HK-2 (cell line): ENCODE measurements around the gene CEL.
"Not testable (repeated sequence)": the region's sequence is repeated elsewhere in the genome, so short reads cannot be mapped to it uniquely, and the experiment has no call there.

Experiments
- DNase-seq: peaks from one replicate; pipeline ENCODE4 v3.0.0-alpha.2; 2018; ENCODE audit not compliant: unreplicated experiment

CEL gene

DNA sequence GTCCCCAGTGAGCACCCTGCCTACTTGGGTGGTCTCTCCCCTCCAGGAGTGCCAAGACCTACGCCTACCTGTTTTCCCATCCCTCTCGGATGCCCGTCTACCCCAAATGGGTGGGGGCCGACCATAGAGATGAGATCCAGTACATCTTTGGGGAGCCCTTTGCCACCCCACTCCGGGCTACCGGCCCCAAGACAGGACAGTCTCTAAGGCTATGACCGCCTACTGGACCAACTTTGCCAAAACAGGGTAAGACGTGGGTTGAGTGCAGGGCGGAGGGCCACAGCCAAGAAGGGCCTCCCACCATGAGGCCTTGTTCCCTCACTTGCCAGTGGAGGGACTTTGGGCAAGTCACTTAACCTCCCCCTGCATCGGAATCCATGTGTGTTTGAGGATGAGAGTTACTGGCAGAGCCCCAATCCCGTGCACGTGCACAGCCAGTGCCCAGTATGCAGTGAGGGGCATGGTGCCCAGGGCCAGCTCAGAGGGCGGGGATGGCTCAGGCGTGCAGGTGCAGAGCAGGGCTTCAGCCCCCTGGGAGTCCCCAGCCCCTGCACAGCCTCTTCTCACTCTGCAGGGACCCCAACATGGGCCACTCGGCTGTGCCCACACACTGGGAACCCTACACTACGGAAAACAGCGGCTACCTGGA, 24.6 kb downstream of the CEL start:
- DNase-seq = not testable (repeated sequence)

- DNase-seq = no peak
Observed at GRCh38 chr9:133086894-133087293, 25.1 kb downstream of the CEL start.

DNA sequence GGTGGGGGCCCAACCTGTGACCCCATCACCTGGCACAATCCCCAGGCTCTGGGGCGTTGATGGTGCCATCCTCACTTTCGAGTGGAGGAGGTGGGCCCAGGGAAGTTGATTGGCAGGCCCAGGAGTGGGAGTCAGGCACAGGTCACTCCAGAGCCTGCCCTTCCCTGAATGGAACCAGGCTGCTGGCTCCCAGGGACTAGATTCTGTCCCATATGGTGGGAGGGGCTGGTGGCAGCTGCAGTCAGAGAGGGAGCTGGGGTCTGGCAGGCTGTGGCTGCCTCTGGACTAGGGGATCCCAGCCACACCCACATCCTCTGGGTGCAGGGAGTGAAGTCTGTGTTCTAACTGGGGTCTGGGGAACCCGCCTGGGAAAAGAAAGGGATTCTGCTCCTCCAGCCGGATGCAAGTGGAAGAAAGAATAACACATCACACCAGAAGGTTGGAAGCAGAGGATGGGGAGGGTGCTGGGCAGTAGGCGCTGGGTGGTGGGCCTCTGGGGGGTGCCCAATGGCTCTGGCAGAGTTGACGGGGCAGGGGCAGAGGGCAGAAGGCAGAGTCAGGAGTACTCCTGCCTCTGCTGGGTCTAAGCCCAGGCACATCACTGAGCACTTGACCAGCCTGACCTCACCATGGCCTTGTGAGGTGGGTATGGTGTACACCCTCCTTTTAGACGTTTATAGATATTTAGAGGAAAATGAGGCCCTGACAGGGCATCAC, 25.8 kb downstream of the CEL start:
- DNase-seq = no peak

- DNase-seq = no peak
Observed at GRCh38 chr9:133088146-133088750, 26.5 kb downstream of the CEL start.

- no peak for DNase-seq
Observed at GRCh38 chr9:133088756-133089155, 27.0 kb downstream of the CEL start.

DNA sequence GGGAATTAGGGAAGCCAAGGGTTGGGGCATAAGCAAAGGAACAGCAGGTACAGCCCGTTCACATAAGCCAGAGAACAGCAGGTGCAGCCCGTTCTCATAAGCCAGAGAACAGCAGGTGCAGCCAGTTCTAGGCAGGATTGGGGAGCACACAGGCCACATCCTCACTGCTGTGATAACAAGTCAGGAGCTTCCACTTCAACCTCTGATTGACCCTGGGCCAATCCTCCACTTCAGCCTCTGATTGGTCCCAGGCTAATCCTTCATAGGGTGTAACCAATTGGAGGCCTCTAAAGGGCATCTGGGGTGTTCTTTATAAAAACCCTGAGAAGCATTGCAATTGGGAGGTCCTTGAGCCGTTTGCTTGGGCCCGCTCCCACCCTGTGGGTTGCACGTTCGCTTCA, 27.5 kb downstream of the CEL start:
- DNase-seq = no peak

DNA sequence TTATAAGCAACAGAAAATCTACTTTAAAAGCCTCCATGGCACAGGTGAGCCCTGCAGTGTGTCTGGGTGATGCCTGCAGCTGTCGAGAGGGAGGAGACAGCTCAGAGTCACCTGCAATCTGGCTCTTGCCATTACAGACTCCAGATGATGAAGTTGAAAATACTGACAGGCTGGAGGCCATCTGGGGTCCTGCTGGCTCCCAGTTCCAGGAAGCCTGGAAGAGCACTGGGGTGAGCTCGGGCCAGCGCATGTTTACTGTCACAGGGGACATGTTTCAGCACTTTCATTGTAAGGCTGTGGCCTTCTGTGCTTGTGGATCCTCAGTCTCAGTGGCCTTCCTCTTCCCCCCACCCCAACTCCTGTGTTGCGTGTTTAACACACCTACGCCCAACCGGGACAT, 28.4 kb downstream of the CEL start:
- no peak for DNase-seq

DNA sequence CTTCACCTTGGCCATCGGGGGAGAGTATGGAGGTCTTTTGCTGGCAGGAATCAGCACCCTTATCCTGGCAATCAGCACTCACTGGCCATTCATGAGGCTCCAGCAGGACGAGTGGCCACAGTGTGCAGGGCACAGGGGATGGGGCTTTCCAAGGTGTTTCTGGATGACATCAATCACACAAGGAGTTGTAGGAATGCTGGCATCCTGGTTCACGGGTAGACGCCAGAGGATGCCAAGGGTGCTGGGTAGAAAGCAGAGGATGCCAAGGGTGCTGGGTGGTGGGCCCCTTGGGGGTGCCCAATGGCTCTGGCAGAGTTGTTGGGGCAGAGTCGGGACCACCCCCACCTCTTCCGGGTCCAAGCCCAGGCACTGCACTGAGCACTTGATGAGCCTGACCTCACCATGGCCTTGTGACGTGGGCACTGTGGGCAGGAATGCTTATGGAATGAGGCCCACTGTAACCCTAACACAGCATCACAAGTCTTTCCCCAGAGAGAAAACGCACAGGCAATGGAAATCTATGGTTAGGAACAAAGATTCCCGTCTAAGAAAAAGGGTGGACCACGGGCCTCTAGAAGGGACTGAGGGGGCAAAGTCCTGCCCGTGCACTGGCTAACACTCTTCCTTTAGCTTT, 29.1 kb downstream of the CEL start:
- no peak for DNase-seq

- not testable (repeated sequence) for DNase-seq
Observed at GRCh38 chr9:133094351-133094750, 32.6 kb downstream of the CEL start.

DNA sequence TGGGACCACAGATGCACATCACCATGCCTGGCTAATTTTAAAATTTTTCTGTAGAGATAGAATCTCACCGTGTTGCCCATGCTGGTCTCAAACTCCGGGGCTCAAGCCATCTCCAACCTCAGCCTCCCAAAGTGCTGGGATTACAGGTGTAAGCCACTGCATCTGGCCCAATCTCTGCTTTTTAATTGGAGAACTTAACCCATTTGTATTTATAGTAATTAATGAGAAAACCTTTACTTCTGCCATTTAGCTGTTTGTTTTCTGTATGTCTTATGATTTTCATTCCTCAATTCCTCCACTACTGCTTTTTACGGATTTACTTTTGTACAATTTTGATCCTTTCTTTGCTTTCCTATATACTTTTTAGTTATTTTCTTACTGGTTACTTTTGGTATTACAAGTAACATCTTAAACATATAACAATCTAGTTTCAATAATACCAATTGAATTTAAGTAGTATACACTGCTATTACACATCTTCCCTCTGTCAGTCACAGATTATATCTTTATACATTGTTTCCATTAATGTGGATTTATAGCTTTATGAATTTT, 33.1 kb downstream of the CEL start:
- no peak for DNase-seq

- no peak for DNase-seq
Observed at GRCh38 chr9:133098104-133098754, 36.4 kb downstream of the CEL start.

GRCh38 chr9:133098871-133099270, 37.1 kb downstream of the CEL start:
- no peak for DNase-seq

DNA sequence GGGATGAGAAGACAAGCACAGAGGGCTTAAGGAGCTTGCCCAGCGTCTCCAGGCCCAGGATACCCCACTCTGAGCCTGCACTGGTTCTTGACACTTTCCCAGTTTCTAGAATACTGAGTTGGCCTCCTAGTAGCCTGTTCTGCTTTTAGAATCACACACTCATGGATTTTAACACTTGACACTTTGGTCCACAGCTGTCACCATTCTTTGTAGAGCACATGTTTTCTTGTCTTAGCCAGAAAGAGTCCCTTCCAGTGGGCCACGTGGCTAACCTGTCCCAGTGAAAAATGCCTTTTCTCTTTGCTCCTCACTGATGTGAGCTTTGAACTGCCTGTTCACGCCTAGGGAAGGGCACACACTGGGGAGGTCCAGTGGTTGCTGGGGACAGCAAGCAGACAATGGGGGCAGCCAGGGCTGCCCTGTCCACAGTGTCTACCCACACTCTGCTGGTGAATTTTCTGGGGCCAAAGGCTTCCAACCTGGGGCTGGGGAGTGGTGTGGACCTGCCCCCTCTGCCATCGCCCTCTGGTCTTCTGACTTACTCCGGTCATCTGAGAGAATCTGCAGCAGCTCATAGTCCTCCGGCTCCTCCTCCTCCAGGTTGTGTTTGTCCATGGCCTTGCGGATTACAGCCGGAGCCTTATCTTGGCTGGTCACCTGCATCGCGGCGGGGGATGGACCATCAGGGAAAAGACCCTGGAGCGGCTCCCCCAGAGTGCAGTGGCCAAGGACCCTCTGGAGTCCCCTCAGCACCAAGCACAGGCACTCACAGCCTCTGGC, 38.1 kb downstream of the CEL start:
- DNase-seq = no peak

DNA sequence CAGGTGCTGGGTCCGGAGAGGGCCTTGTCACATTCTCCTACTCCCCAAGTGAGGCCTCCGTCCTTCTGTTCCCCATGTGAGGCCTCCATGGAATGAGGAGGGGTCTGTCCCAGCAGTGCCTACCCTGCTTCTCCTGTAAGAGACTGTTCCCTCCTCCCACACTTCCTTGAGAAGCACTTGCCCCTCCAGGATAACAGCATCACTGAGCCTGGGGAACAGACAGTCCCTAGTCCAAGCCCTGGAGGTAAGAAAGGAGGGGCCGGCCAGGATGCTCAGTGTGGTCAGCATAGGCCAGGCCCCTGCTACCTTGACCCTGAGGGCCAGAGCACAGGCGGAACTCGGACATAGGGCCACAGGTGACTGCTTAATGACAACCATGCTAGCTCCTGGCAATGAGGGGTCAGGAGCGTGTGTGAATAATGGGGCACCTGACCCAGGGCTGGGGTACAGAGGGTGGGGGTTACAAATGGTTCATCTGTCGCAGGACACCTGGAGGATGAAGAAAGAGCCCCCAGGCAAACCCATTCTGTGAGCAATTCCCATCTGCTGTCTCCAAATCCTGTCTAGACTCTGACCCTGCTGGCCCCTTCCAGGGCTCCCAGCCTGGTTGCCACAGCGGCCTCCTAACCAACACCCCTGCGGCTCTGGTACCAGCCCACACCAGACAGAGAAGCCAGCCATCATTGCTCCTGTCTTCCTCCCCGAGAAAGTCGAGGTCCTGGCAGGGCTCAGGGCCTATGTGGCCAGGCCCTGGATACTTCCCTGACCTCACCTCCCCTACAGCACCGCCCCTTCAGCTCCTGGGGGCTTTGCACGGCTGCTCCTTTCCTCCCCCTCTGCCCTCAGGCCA, 39.0 kb downstream of the CEL start:
- DNase-seq = no peak

DNA sequence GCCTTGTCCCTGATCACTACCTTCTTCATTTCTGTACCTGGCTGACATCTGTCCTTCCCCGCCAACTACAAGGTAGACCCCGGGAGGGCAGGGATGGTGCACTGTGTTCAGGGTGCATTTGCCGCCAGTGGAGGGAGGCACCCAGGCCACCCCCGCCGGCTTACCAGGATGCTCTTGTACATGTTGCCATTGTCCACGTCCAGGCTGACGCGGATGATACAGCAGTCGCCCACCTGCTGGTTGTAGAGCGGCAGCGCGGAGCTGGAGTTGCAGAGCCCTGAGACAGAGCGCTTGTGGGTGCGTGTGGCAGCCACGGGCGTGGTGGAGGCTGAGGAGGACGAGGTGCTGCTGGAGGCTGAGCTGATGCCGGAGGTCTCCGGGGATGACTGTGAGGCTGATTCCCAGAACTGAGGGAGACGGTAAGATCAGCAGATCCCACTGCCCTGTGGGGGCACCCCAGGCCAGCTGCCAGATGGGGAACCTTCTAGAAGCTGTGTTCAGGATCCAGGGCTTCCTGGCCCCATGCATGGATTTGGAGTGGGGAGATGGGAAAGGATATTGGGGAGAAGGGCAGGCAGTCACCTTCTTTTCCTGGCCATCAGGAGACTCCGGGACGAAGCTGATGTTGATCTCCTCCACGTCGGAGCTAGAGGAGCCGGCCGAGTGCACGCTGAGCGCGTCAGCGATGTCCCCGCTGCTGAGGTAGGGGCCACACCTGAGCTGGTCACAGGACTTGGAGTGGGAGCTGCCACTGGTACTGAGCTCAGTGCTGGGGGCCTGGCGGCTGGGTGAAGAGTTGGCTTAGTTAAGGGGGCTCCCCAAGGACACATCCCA, 39.8 kb downstream of the CEL start:
- no peak for DNase-seq

- no peak for DNase-seq
Observed at GRCh38 chr9:133102190-133103021, 40.6 kb downstream of the CEL start.

DNA sequence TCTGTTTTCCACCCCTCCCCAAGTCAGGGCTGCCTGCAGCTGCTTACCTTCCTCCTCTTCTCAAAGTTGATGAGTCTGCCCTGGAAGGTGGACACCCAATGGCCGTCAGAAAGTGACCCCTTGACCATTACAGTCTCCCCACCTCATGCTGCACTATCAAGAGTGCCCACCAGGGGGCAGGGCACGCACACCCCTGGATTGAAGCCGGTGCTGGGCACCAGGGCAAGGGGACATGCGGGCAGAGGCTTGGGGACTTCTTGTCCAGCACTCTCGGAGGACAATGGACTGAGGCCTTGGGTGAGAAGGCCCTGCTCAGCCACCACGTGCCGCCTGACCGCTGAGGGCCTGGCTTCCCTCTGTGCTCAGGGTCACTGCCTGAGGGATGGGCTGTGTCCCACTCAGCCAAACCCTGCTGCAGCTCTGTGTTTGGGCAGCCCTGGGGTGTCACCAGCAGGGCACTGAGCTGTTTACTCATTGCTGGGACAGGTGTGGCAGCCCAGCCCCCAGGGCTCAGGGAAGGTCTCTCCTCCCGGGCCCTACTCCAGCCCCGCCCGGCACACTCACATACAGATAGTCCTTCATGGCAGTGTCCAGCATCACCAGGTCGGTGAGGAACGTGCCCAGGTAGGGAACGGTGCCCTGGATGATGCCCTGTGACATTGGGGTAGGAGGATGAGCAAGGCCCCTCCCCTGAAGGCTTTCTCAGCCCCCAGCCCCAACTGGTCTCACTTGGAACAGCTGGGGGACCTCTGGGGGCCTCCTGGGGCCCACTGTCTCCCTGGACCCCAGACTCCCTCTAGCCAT, 41.6 kb downstream of the CEL start:
- peak; percentile 58 for DNase-seq
